Measurements from ENCODE around the gene KHK. TPM values are rescaled to one million over a fixed set of nuclear protein-coding genes. Genes with fewer than 3 reads are reported as not detected.

Gene KHK
- total RNA-seq, 1 experiment from 2014 or later: 1.5 TPM

DNA sequence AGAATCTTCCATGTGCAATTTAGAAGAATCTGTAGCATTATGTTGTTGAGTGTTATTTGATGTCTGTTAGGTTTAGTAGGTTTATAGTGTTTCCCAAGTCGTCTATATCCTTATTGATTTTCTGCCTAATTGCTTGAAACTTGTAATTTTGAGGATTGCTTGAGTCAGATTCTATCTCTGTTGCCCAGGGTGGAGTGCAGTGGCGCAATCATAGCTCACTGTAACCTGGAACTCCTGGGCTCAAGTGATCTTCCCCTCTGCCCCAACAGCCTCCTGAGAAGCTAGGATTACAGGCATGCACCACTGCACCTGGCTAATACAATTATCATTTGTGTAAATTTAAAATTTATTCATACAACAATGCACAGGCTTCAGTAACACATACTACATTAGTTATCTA, 59.1 kb downstream of the KHK start:
- no peak overlapping the region for H3K27ac ChIP-seq (ENCODE audit: low read length)
- CTCF ChIA-PET: no interaction called here
- no peaks in the 10 kb centered on the region for H3K4me1 ChIP-seq (ENCODE audit: control insufficient read depth, insufficient read depth, low read length)
- ATAC-seq: no peak
- H3K9me3 ChIP-seq (ENCODE audit: control insufficient read depth, insufficient read depth, low read depth, low read length): no peaks in the 10 kb centered on the region
- DNase-seq (ENCODE audit: low read depth, low spot score): no peak
- no peak overlapping the region for H3K4me3 ChIP-seq (ENCODE audit: low read depth in 2 of 2, low read length in 2 of 2)
- peaks cover 8% of the 10 kb centered on the region; the same call in 1 of the 2 replicates for H3K27me3 ChIP-seq (ENCODE audit: control insufficient read depth, insufficient read depth, low read length)
- intact Hi-C loops (cut with micrococcal nuclease; ENCODE audit: unreplicated experiment): no loop called here
- TF ChIP-seq, protein P1, sequence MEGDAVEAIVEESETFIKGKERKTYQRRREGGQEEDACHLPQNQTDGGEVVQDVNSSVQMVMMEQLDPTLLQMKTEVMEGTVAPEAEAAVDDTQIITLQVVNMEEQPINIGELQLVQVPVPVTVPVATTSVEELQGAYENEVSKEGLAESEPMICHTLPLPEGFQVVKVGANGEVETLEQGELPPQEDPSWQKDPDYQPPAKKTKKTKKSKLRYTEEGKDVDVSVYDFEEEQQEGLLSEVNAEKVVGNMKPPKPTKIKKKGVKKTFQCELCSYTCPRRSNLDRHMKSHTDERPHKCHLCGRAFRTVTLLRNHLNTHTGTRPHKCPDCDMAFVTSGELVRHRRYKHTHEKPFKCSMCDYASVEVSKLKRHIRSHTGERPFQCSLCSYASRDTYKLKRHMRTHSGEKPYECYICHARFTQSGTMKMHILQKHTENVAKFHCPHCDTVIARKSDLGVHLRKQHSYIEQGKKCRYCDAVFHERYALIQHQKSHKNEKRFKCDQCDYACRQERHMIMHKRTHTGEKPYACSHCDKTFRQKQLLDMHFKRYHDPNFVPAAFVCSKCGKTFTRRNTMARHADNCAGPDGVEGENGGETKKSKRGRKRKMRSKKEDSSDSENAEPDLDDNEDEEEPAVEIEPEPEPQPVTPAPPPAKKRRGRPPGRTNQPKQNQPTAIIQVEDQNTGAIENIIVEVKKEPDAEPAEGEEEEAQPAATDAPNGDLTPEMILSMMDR (IDR thresholded peaks at IDR 0.05): no peak
- no peak for TF ChIP-seq TCF7L2 (IDR thresholded peaks at IDR 0.05; ENCODE audit: low read depth, low read length)
- TF ChIP-seq POLR2AphosphoS5 (IDR thresholded peaks at IDR 0.05; ENCODE audit: low read depth, low read length): no peak
- no peak for TF ChIP-seq SIN3A (IDR thresholded peaks at IDR 0.05; ENCODE audit: borderline replicate concordance, insufficient read depth, low read depth, low read length)
- TF ChIP-seq, protein P2, sequence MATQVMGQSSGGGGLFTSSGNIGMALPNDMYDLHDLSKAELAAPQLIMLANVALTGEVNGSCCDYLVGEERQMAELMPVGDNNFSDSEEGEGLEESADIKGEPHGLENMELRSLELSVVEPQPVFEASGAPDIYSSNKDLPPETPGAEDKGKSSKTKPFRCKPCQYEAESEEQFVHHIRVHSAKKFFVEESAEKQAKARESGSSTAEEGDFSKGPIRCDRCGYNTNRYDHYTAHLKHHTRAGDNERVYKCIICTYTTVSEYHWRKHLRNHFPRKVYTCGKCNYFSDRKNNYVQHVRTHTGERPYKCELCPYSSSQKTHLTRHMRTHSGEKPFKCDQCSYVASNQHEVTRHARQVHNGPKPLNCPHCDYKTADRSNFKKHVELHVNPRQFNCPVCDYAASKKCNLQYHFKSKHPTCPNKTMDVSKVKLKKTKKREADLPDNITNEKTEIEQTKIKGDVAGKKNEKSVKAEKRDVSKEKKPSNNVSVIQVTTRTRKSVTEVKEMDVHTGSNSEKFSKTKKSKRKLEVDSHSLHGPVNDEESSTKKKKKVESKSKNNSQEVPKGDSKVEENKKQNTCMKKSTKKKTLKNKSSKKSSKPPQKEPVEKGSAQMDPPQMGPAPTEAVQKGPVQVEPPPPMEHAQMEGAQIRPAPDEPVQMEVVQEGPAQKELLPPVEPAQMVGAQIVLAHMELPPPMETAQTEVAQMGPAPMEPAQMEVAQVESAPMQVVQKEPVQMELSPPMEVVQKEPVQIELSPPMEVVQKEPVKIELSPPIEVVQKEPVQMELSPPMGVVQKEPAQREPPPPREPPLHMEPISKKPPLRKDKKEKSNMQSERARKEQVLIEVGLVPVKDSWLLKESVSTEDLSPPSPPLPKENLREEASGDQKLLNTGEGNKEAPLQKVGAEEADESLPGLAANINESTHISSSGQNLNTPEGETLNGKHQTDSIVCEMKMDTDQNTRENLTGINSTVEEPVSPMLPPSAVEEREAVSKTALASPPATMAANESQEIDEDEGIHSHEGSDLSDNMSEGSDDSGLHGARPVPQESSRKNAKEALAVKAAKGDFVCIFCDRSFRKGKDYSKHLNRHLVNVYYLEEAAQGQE (IDR thresholded peaks at IDR 0.05; ENCODE audit: insufficient read depth in 1 of 2, low read depth in 2 of 2, low read length in 1 of 2): no peak
- POLR2A ChIA-PET: no interaction called here
- in situ Hi-C loops (cut with HindIII; ENCODE audit: low pct_unique_long_range_greater_than_20kb, low sequenced_read_pairs): no loop called here
- no TSS peak for BruUV-seq (replicated peaks)
- H3K36me3 ChIP-seq (ENCODE audit: control insufficient read depth, insufficient read depth, low read length): no peaks in the 10 kb centered on the region

DNA sequence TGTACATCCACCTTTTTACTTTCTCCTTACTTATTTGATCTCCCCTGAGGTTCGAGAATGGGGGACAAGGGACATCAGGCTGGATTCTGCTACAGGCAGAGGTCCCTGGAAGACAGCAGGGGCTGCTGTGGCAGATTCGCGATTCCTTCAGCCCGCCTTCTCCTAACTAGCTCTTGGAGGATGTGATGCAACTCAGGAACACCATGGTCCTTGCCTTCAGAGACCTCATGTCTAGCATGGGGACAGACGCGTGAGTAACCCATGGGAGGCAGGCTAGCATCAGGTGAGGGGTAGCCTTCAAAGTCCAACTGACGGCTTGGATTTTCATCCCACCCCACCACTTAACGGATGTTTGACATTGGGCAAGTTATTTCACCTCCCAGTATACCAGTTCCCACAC, 61.4 kb downstream of the KHK start:
- Histone ChIP-seq H3K4me1 (ENCODE audit: control insufficient read depth, insufficient read depth, low read length) (no peaks in the 10 kb centered on the region), H3K4me3 (ENCODE audit: low read depth in 2 of 2, low read length in 2 of 2) (no peak overlapping the region), H3K36me3 (ENCODE audit: control insufficient read depth, insufficient read depth, low read length) (no peaks in the 10 kb centered on the region), H3K27me3 (ENCODE audit: control insufficient read depth, insufficient read depth, low read length) (peaks cover 6% of the 10 kb centered on the region; the same call in 1 of the 2 replicates), H3K27ac (ENCODE audit: low read length) (no peak overlapping the region), H3K9me3 (ENCODE audit: control insufficient read depth, insufficient read depth, low read depth, low read length) (no peaks in the 10 kb centered on the region)
- ChIA-PET POLR2A (no interaction called here), CTCF (no interaction called here)
- ATAC-seq (no peak), DNase-seq (ENCODE audit: low read depth, low spot score) (no peak)
- in situ Hi-C loops (cut with HindIII; ENCODE audit: low pct_unique_long_range_greater_than_20kb, low sequenced_read_pairs) (no loop called here), intact Hi-C loops (cut with micrococcal nuclease; ENCODE audit: unreplicated experiment) (no loop called here)
- BruUV-seq (replicated peaks): no TSS peak
- TF ChIP-seq TCF7L2 (IDR thresholded peaks at IDR 0.05; ENCODE audit: low read depth, low read length) (no peak), POLR2AphosphoS5 (IDR thresholded peaks at IDR 0.05; ENCODE audit: low read depth, low read length) (no peak), SIN3A (IDR thresholded peaks at IDR 0.05; ENCODE audit: borderline replicate concordance, insufficient read depth, low read depth, low read length) (no peak)
- TF ChIP-seq, protein P2 (IDR thresholded peaks at IDR 0.05; ENCODE audit: insufficient read depth in 1 of 2, low read depth in 2 of 2, low read length in 1 of 2): no peak
- TF ChIP-seq, protein P1 (IDR thresholded peaks at IDR 0.05): no peak

Data from Panc1 (cell line).